OCI-LY7 (cell line): ENCODE measurements around the gene UFD1. TPM values are rescaled to one million over a fixed set of nuclear protein-coding genes. Genes with fewer than 3 reads are reported as not detected.
A peak's percentile ranks its signal among the peaks of the same experiment; 100 is the strongest.

Source experiments
- BruUV-seq: library from RNA; stranded (reverse); fragments of 400-500 nt; replicated peaks from 2 replicates; lab custom pipeline; 2021; lab: Mats Ljungman, UMichigan
- CTCF ChIA-PET: fragments of 300-600 bp; sonication (Branson Sonifier 250); formaldehyde crosslinking; loops from one replicate; lab custom pipeline; 2022; ENCODE audit warnings: antibody characterized with exemption; ENCODE audit not compliant: unreplicated experiment; lab: Charles Lee
- POLR2A ChIA-PET: fragments of 300-600 bp; sonication (Branson Sonifier 250); formaldehyde crosslinking; loops from one replicate; lab custom pipeline; 2022; ENCODE audit warnings: antibody characterized with exemption; lab: Charles Lee
- DNase-seq: peaks from one replicate; pipeline ENCODE4 v3.0.0-alpha.2; 2015; ENCODE audit warnings: low spot score
- H2AFZ ChIP-seq: fragments of 200-600 bp; sonication (generic), shearing (Covaris generic); 2 replicates; pipeline ENCODE4 v1.6.1; 2014; ENCODE audit warnings: mild to moderate bottlenecking, antibody characterized with exemption, low read length, moderate library complexity
- H3K27ac ChIP-seq: fragments of 200-600 bp; sonication (generic); 2 replicates; pipeline ENCODE4 v1.5.1; 2014; ENCODE audit warnings: mixed run types, low read depth, mild to moderate bottlenecking, moderate library complexity, low read length, inconsistent platforms; ENCODE audit not compliant: poor library complexity, severe bottlenecking
- H3K36me3 ChIP-seq: fragments of 200-600 bp; sonication (generic); 2 replicates; pipeline ENCODE4 v1.6.1; 2014; ENCODE audit warnings: mild to moderate bottlenecking, antibody characterized with exemption, low read length, moderate library complexity, mixed read lengths; ENCODE audit not compliant: insufficient read depth
- H3K4me1 ChIP-seq: fragments of 200-600 bp; sonication (generic); 2 replicates; pipeline ENCODE4 v1.5.1; 2014; ENCODE audit warnings: mild to moderate bottlenecking, low read length; ENCODE audit not compliant: insufficient read depth, poor library complexity, severe bottlenecking
- H3K4me2 ChIP-seq: fragments of 200-600 bp; sonication (generic); 2 replicates; pipeline ENCODE4 v1.6.1; 2014; ENCODE audit warnings: mild to moderate bottlenecking, low read length
- H3K4me3 ChIP-seq: fragments of 200-600 bp; sonication (generic); 2 replicates; pipeline ENCODE4 v1.5.1; 2014; ENCODE audit warnings: mild to moderate bottlenecking, low read depth, low read length; ENCODE audit not compliant: poor library complexity, severe bottlenecking
- H3K79me2 ChIP-seq: fragments of 200-600 bp; sonication (generic); 2 replicates; pipeline ENCODE4 v1.6.1; 2016; ENCODE audit warnings: low read depth, mild to moderate bottlenecking, low read length, moderate library complexity, mixed read lengths; ENCODE audit not compliant: insufficient read depth
- H3K9me2 ChIP-seq: fragments of 200-600 bp; sonication (generic); 2 replicates; pipeline ENCODE4 v1.6.1; 2016; ENCODE audit warnings: mild to moderate bottlenecking, low read length, mixed read lengths; ENCODE audit not compliant: insufficient read depth
- H3K9me3 ChIP-seq: fragments of 200-600 bp; sonication (generic); 2 replicates; pipeline ENCODE4 v1.6.1; 2014; ENCODE audit warnings: mild to moderate bottlenecking, mixed run types, low read length, mixed read lengths
- H4K20me1 ChIP-seq: fragments of 200-600 bp; sonication (generic); 2 replicates; pipeline ENCODE4 v1.6.1; 2014; ENCODE audit warnings: mild to moderate bottlenecking, antibody characterized with exemption, low read length, moderate library complexity, mixed read lengths; ENCODE audit not compliant: insufficient read depth
- EZH2phosphoT487 ChIP-seq: fragments of 200-600 bp; sonication (generic); IDR thresholded peaks from 2 replicates; pipeline ENCODE4 v1.6.1; 2018; ENCODE audit warnings: low read depth, borderline replicate concordance, mild to moderate bottlenecking, mixed run types, antibody characterized with exemption, low read length, moderate library complexity, mixed read lengths
- intact Hi-C: fragments of 100-400 bp; cut with micrococcal nuclease; formaldehyde crosslinking; loops from one replicate; pipeline ENCODE4 v1.10.0; 2022; ENCODE audit not compliant: unreplicated experiment
- total RNA-seq, 2 experiments: library from RNA; depleted of rRNA in 1 of 2; stranded (reverse); fragments of >200 nt in 1 of 2; shearing (Covaris generic) in 1 of 2; gene quantifications; 2 replicates each; pipeline ENCODE4 v1.2.3, GENCODE V29; 2014 to 2022
- TF ChIP-seq, protein P1 (sequence below): fragments of 200-600 bp; sonication (generic); conservative IDR thresholded peaks from 2 replicates; pipeline ENCODE4 v1.5.1; 2014; ENCODE audit warnings: mild to moderate bottlenecking, antibody characterized with exemption, low read length, moderate library complexity, mixed read lengths

Gene UFD1
- total RNA-seq, 2 experiments from 2014 or later = 60.1 to 70.8 TPM

GRCh38 chr22:19479355-19480172 lies 571 bp upstream of the UFD1 start, which contains the start of gene CDC45:
Gene CDC45, plus strand, starts transcription at chr22:19479920. Its CDS starts 49 bp downstream, at chr22:19479969.
- POLR2A ChIA-PET = interaction anchor here (0.6 to 1.6 kb wide), 9 partner anchors 52 to 1505 kb away, joined by 3 to 6 read pairs (median 4); no protein-coding TSS in a partner anchor
- peak within 1 kb of the TSS; percentile 75 for H3K27ac ChIP-seq
- H3K4me3 ChIP-seq = peak within 1 kb of the TSS; percentile 94
- CTCF ChIA-PET = no interaction called here
- peak; percentile 98 for DNase-seq
- peaks cover 14% of the 10 kb centered on the region for H3K4me1 ChIP-seq
- H3K9me3 ChIP-seq = no peaks in the 10 kb centered on the region
- H3K36me3 ChIP-seq = peaks cover 55% of the 10 kb centered on the region
- no peaks in the 10 kb centered on the region for H3K9me2 ChIP-seq
- no TSS peak for BruUV-seq
- intact Hi-C loops = loop anchor here (5.0 kb wide), 1 partner anchor 32 kb away; the partner anchor contains the start of gene C22orf39
- H2AFZ ChIP-seq = peak within 1 kb of the TSS; percentile 78
- peak within 1 kb of the TSS; percentile 100 for H3K4me2 ChIP-seq
- TF ChIP-seq, protein P1, sequence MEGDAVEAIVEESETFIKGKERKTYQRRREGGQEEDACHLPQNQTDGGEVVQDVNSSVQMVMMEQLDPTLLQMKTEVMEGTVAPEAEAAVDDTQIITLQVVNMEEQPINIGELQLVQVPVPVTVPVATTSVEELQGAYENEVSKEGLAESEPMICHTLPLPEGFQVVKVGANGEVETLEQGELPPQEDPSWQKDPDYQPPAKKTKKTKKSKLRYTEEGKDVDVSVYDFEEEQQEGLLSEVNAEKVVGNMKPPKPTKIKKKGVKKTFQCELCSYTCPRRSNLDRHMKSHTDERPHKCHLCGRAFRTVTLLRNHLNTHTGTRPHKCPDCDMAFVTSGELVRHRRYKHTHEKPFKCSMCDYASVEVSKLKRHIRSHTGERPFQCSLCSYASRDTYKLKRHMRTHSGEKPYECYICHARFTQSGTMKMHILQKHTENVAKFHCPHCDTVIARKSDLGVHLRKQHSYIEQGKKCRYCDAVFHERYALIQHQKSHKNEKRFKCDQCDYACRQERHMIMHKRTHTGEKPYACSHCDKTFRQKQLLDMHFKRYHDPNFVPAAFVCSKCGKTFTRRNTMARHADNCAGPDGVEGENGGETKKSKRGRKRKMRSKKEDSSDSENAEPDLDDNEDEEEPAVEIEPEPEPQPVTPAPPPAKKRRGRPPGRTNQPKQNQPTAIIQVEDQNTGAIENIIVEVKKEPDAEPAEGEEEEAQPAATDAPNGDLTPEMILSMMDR = no peak
- no peak for TF ChIP-seq EZH2phosphoT487
- peaks cover 66% of the 10 kb centered on the region for H3K79me2 ChIP-seq
- peaks cover 19% of the 10 kb centered on the region for H4K20me1 ChIP-seq

- Histone ChIP-seq H4K20me1 (peaks cover 19% of the 10 kb centered on the region), H3K4me2 (peak overlapping the region; percentile 100), H2AFZ (peak overlapping the region; percentile 78; the same call in 1 of the 2 replicates), H3K4me1 (peaks cover 14% of the 10 kb centered on the region), H3K9me2 (no peaks in the 10 kb centered on the region), H3K27ac (peak overlapping the region; percentile 75), H3K36me3 (peaks cover 52% of the 10 kb centered on the region), H3K79me2 (peaks cover 68% of the 10 kb centered on the region), H3K9me3 (no peaks in the 10 kb centered on the region), H3K4me3 (peak overlapping the region; percentile 94)
- ChIA-PET POLR2A (interaction anchor here (0.9 kb wide), 1 partner anchor 118 kb away, joined by 3 read pairs; no protein-coding TSS in a partner anchor), CTCF (interaction anchor here (1.1 kb wide), 1 partner anchor 154 kb away, joined by 3 read pairs; no protein-coding TSS in a partner anchor)
- DNase-seq = peak; percentile 38
- intact Hi-C loops = no loop called here
- TF ChIP-seq, protein P1 = no peak
- TF ChIP-seq EZH2phosphoT487 = no peak
- no TSS peak for BruUV-seq
These were observed 720 bp downstream of the UFD1 start for GRCh38 chr22:19478045-19478900.
